ENCODE results near the gene HDGFL2.

HDGFL2 gene

GRCh38 chr19:4496304-4496703 lies 24.2 kb downstream of the HDGFL2 start:
- in situ Hi-C loops (cut with HindIII; ENCODE audit: low sequenced_read_pairs) = no loop called here

DNA sequence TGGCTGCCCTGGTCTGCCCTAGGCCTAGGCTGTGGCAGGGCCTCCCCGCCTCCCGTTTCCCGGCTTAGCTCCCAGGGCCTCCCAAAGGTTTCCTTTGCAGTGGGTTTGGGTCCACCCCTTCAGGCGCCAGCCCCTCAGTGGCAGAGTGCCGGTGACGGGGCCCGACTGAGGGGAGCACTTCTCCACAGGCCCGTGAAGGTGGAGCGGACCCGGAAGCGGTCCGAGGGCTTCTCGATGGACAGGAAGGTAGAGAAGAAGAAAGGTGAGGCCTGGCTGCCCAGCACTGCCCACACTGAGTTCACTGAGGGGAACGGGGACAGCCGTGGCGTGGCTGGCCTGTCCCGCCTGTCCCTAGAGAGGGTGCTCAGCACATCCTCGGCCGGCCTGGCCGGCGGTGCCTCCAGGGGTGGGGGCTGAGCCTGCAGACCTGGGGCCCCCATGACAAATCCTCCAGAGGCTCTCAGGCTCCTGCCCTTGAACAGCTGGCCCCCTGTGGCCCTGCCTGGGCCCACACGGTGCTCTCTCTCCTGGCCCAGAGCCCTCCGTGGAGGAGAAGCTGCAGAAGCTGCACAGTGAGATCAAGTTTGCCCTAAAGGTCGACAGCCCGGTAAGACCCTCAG lies 25.8 kb downstream of the HDGFL2 start:
- in situ Hi-C loops (cut with HindIII; ENCODE audit: low sequenced_read_pairs) = no loop called here

DNA sequence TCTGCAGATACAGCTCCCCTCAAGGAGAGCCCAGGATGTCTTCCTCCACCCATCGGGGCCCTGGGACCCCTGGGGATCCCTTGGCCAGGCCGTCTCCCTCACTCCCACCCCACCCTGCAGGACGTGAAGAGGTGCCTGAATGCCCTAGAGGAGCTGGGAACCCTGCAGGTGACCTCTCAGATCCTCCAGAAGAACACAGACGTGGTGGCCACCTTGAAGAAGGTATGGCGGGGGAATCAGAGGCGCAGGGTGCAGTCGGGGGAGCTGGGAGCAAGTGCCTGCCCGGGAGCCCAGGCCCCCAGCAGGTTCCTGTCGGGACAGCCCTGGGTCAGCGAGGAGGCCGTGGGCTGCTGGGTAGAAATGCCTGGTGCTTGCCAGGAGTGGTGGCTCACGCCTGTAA lies 26.6 kb downstream of the HDGFL2 start:
- in situ Hi-C loops (cut with HindIII; ENCODE audit: low sequenced_read_pairs) = no loop called here

DNA sequence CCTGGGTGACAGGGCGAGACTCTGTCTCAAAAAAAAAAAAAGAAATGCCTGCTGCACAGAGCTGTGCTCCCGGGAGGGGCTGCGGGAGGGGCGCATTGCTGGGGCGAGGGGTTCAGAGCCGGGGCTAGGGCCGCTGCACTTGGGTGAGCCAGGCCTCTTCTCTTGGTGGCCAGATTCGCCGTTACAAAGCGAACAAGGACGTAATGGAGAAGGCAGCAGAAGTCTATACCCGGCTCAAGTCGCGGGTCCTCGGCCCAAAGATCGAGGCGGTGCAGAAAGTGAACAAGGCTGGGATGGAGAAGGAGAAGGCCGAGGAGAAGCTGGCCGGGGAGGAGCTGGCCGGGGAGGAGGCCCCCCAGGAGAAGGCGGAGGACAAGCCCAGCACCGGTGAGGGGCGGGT lies 27.2 kb downstream of the HDGFL2 start:
- in situ Hi-C loops (cut with HindIII; ENCODE audit: low sequenced_read_pairs) = no loop called here

- in situ Hi-C loops (cut with HindIII; ENCODE audit: low sequenced_read_pairs) = no loop called here
These were observed 27.8 kb downstream of the HDGFL2 start for GRCh38 chr19:4499855-4500254.

DNA sequence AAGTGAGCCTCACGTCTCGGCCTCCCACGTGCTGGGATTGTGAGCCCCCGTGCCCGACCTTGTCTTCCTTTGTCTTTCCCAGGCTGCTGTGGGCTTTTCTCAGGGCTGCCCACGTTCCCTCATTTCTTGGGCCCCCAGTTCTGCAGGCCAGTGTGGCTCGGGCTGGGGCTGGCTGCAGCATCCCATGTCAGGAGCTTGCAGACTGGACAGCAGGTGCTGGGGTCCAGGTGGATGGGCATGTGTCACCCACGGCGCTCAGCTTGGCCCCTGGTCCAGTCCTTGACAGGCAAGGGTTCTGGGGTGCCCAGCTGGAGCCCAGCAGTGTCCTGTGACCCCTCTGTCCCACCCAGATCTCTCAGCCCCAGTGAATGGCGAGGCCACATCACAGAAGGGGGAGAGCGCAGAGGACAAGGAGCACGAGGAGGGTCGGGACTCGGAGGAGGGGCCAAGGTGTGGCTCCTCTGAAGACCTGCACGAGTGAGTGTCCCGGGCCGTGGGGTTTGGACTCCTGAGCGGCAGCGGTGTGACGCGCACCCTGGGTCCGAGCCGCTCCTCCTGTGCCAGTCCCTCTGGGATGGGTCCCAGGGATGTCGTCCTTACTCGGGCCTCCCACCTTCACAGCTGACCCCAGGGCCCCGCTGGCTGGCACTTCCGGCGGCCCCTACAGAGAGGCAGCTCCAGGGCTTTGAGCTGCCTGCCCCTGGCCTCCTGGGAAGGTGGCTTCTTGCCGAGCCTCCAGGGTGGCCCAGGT lies 28.9 kb downstream of the HDGFL2 start:
- in situ Hi-C loops (cut with HindIII; ENCODE audit: low sequenced_read_pairs) = no loop called here

DNA sequence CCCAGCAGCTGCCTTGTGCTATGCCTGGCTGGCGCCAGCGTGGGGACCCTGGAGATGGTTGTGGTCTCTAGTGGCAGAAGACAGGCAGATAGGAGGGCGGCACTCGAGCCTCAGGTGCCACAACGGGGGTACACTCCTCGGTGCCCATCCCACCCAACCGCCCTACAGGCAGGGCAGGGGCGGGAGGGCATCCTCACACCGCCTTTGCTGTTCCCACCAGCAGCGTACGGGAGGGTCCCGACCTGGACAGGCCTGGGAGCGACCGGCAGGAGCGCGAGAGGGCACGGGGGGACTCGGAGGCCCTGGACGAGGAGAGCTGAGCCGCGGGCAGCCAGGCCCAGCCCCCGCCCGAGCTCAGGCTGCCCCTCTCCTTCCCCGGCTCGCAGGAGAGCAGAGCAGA lies 29.6 kb downstream of the HDGFL2 start:
- in situ Hi-C loops (cut with HindIII; ENCODE audit: low sequenced_read_pairs) = no loop called here

- in situ Hi-C loops (cut with HindIII; ENCODE audit: low sequenced_read_pairs) = no loop called here
These were observed 30.4 kb downstream of the HDGFL2 start for GRCh38 chr19:4502282-4503131.

DNA sequence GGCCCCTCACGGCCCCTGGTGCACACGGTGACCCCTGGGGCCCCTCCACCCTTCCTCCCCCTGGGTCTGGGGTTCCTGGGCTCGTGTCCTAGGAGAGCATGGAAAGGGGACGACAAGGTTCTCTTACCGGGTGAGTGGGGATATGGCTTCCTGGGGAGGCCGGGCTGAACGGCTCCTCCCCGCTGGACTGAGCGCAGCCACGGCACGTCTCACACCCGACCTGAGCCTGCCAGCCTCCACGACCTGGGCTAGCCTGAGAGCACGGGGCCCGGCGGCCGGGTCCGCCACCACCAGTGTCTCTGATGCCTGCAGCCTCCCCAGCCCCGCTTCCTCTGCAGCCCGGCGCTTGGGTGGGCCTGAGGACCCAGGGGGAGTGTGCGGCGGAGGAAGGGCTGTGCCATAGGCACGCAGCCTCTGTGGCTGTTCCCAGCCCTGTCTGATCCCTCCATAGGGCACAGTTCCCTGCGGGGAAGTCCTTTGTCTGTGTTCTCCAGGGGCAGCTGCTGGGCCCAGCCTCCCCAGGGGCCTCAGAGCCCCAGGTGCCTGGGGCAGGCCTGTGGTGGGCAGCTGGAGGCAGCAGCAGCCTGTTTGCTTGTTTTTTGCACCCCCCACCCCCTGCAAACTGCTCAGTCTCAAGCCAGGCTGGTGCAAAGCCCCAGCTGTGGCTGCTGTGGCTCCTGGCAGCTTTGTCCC lies 31.2 kb downstream of the HDGFL2 start:
- in situ Hi-C loops (cut with HindIII; ENCODE audit: low sequenced_read_pairs) = no loop called here

DNA sequence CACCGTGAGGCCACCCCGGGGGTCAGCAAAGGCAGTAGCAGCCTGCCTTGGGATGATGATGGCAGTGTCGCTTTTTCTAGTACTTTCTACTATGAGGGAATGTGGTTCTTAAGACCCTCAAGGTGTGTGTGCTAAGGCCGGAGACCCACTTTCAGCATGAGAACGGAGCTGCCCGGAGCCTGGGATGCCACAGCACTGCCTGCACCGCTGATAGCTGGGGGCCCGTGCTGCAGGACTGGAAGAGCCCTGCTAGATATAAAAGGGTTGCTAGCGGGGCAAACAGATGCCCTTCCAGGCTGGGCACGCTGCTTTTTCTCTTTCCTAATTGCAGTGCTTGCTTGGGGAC lies 31.7 kb downstream of the HDGFL2 start:
- in situ Hi-C loops (cut with HindIII; ENCODE audit: low sequenced_read_pairs) = no loop called here

- in situ Hi-C loops (cut with HindIII; ENCODE audit: low sequenced_read_pairs) = no loop called here
These were observed 32.2 kb downstream of the HDGFL2 start for GRCh38 chr19:4504297-4504701.

GRCh38 chr19:4504891-4505569 lies 32.9 kb downstream of the HDGFL2 start:
- in situ Hi-C loops (cut with HindIII; ENCODE audit: low sequenced_read_pairs) = no loop called here

DNA sequence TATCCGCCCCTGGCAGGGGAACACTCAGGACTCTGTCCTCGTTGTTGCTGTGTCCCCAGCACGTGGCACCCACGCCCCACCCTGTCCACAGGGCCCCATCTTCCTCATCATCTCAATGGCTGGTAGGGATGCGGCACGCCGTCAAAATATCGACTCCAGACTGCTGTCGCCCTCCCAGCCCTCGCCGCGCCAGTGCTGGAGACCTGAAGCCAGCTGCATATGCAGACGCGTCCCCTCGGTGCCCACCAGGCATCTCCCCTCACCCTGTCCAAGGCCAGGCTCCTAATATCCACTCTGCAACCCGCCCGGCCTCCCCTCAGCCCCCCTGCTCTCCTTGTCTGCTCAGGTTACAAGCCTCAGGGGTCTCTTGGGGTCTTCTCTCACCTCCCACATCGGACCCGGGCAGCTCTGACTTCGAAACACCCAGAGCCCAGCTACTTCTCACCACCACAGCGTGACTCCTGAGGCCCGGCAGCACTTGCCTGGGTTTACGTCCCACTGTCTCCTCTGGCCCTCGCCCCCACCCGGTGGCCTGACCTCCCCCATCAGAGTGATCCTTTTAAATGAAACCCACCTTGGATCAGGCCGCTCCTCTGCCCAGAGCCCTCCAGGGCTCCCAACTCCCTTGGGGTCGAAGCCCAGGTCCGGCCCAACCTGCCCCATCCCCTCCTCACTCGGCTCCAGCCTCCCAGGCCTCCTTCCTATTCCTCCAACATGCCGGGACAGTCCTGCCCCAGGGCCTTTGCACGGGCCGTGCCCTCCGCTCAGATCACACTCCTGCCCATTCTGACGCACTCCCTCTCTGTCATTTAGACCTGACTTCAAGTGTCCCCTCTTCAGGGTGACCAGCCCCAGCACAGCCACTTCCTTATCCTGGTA lies 33.7 kb downstream of the HDGFL2 start:
- in situ Hi-C loops (cut with HindIII; ENCODE audit: low sequenced_read_pairs) = no loop called here

GRCh38 chr19:4506449-4507149 lies 34.5 kb downstream of the HDGFL2 start:
- in situ Hi-C loops (cut with HindIII; ENCODE audit: low sequenced_read_pairs) = no loop called here

- in situ Hi-C loops (cut with HindIII; ENCODE audit: low sequenced_read_pairs) = no loop called here
These were observed 35.0 kb downstream of the HDGFL2 start for GRCh38 chr19:4507150-4507452.

DNA sequence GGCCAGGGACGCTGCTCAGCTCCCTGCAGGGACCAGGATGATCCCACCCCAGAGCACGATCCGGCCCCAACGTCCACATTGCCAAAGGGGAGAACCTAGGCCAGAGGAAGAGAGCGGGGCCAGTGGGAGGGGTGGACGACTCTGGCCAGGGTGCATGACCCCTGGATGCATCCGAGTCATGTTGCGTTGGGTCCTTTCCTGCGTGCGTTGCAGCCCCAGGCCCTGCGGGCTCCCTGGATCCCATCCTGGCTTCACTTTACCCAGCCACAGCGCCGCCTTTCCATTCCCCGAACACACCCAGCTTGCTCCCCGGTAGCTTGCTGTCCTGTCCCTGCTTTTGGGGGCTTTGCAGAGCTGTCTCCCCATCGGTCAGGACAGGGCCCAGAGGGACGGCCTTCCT lies 35.7 kb downstream of the HDGFL2 start:
- in situ Hi-C loops (cut with HindIII; ENCODE audit: low sequenced_read_pairs) = no loop called here

GRCh38 chr19:4508698-4509097 lies 36.6 kb downstream of the HDGFL2 start:
- in situ Hi-C loops (cut with HindIII; ENCODE audit: low sequenced_read_pairs) = no loop called here

DNA sequence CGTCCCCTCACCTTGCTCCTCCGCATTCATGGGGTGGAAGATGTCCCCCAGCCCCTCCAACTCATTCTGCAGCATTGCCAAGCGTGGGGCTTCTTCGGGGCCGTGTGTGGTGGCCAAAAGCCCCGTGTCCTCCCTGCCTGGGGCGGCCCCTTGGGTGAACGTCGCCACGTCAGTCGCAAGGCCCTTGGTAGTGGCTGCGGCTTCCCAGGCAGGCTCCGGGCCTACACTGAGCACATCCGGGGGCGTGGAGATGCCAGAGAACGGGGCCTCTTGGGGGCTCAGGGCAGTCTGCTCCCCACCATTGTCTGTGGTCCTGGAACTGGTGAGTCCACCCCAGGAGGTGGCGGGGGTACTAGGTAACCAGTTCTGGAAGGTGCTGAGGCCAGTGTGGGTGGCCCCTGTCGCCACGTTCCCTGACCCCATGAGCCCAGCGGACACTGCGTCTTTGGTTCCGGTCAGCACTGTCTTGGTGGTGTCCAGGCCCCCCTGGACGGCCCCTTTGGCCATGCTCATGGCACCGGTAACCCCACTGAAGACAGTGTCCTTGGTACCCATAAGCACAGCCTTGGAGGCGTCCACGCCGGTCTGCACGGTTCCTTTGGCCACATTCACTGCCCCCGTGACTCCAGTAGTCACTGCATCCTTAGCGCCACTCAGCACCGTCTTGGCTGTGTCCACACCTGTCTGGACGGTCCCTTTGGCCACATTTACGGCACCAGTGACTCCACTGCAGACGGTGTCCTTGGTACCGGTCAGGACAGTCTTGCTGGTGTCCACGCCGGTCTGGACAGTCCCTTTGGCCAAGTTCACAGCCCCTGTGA lies 38.5 kb downstream of the HDGFL2 start:
- in situ Hi-C loops (cut with HindIII; ENCODE audit: low sequenced_read_pairs) = no loop called here
